ENCODE results near the gene FAM81B.

Gene FAM81B

GRCh38 chr5:95417971-95418370, 26.8 kb downstream of the FAM81B start:
- Histone ChIP-seq H3K4me1 (ENCODE audit: insufficient read depth, low read length, severe bottlenecking) (no peaks in the 10 kb centered on the region), H3K4me3 (ENCODE audit: low read depth, low read length, poor library complexity, severe bottlenecking) (no peak overlapping the region), H3F3A (ENCODE audit: insufficient read depth, low read length) (no peaks in the 10 kb centered on the region), H3K4me2 (ENCODE audit: low read length) (no peak overlapping the region), H3K9me2 (ENCODE audit: low read depth, low read length) (no peaks in the 10 kb centered on the region), H3K9me3 (ENCODE audit: low read length) (no peaks in the 10 kb centered on the region), H3K36me3 (ENCODE audit: insufficient read depth, low read length) (no peaks in the 10 kb centered on the region), H2AFZ (ENCODE audit: low read length) (no peak overlapping the region), H4K20me1 (ENCODE audit: insufficient read depth, low read length) (no peaks in the 10 kb centered on the region), H3K27me3 (ENCODE audit: insufficient read depth, low read length) (no peaks in the 10 kb centered on the region), H3K9ac (ENCODE audit: low read length) (no peak overlapping the region), H3K27ac (ENCODE audit: low read depth, low read length, poor library complexity, severe bottlenecking) (no peak overlapping the region), H3K79me2 (ENCODE audit: insufficient read depth, low read length) (no peaks in the 10 kb centered on the region)
- no peak for TF ChIP-seq EZH2 (IDR thresholded peaks at IDR 0.05; ENCODE audit: borderline replicate concordance, low read length)
- TF ChIP-seq, protein P1, sequence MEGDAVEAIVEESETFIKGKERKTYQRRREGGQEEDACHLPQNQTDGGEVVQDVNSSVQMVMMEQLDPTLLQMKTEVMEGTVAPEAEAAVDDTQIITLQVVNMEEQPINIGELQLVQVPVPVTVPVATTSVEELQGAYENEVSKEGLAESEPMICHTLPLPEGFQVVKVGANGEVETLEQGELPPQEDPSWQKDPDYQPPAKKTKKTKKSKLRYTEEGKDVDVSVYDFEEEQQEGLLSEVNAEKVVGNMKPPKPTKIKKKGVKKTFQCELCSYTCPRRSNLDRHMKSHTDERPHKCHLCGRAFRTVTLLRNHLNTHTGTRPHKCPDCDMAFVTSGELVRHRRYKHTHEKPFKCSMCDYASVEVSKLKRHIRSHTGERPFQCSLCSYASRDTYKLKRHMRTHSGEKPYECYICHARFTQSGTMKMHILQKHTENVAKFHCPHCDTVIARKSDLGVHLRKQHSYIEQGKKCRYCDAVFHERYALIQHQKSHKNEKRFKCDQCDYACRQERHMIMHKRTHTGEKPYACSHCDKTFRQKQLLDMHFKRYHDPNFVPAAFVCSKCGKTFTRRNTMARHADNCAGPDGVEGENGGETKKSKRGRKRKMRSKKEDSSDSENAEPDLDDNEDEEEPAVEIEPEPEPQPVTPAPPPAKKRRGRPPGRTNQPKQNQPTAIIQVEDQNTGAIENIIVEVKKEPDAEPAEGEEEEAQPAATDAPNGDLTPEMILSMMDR (IDR thresholded peaks at IDR 0.05; ENCODE audit: low read length), result no peak

GRCh38 chr5:95422838-95423237, 31.7 kb downstream of the FAM81B start:
- Histone ChIP-seq H3K4me1 (ENCODE audit: insufficient read depth, low read length, severe bottlenecking) (no peaks in the 10 kb centered on the region), H3F3A (ENCODE audit: insufficient read depth, low read length) (no peaks in the 10 kb centered on the region), H3K4me3 (ENCODE audit: low read depth, low read length, poor library complexity, severe bottlenecking) (no peak overlapping the region), H2AFZ (ENCODE audit: low read length) (no peak overlapping the region), H3K79me2 (ENCODE audit: insufficient read depth, low read length) (no peaks in the 10 kb centered on the region), H4K20me1 (ENCODE audit: insufficient read depth, low read length) (no peaks in the 10 kb centered on the region), H3K27ac (ENCODE audit: low read depth, low read length, poor library complexity, severe bottlenecking) (no peak overlapping the region), H3K9me3 (ENCODE audit: low read length) (no peaks in the 10 kb centered on the region), H3K4me2 (ENCODE audit: low read length) (no peak overlapping the region), H3K9me2 (ENCODE audit: low read depth, low read length) (no peaks in the 10 kb centered on the region), H3K9ac (ENCODE audit: low read length) (no peak overlapping the region), H3K27me3 (ENCODE audit: insufficient read depth, low read length) (no peaks in the 10 kb centered on the region), H3K36me3 (ENCODE audit: insufficient read depth, low read length) (no peaks in the 10 kb centered on the region)
- TF ChIP-seq, protein P1 (IDR thresholded peaks at IDR 0.05; ENCODE audit: low read length), result no peak
- TF ChIP-seq EZH2 (IDR thresholded peaks at IDR 0.05; ENCODE audit: borderline replicate concordance, low read length), result no peak

GRCh38 chr5:95424016-95424415, 32.9 kb downstream of the FAM81B start:
- no peaks in the 10 kb centered on the region for H3K4me1 ChIP-seq (ENCODE audit: insufficient read depth, low read length, severe bottlenecking)
- TF ChIP-seq, protein P1 (IDR thresholded peaks at IDR 0.05; ENCODE audit: low read length), result no peak
- TF ChIP-seq EZH2 (IDR thresholded peaks at IDR 0.05; ENCODE audit: borderline replicate concordance, low read length), result no peak
- no peaks in the 10 kb centered on the region for H3F3A ChIP-seq (ENCODE audit: insufficient read depth, low read length)
- H3K9ac ChIP-seq (ENCODE audit: low read length), result no peak overlapping the region
- no peaks in the 10 kb centered on the region for H3K36me3 ChIP-seq (ENCODE audit: insufficient read depth, low read length)
- H4K20me1 ChIP-seq (ENCODE audit: insufficient read depth, low read length), result no peaks in the 10 kb centered on the region
- no peak overlapping the region for H3K27ac ChIP-seq (ENCODE audit: low read depth, low read length, poor library complexity, severe bottlenecking)
- H3K79me2 ChIP-seq (ENCODE audit: insufficient read depth, low read length), result no peaks in the 10 kb centered on the region
- H3K27me3 ChIP-seq (ENCODE audit: insufficient read depth, low read length), result no peaks in the 10 kb centered on the region
- no peaks in the 10 kb centered on the region for H3K9me3 ChIP-seq (ENCODE audit: low read length)
- H2AFZ ChIP-seq (ENCODE audit: low read length), result no peak overlapping the region
- no peaks in the 10 kb centered on the region for H3K9me2 ChIP-seq (ENCODE audit: low read depth, low read length)
- no peak overlapping the region for H3K4me3 ChIP-seq (ENCODE audit: low read depth, low read length, poor library complexity, severe bottlenecking)
- no peak overlapping the region for H3K4me2 ChIP-seq (ENCODE audit: low read length)
